Measurements from ENCODE around the gene TRIM45.

DNA sequence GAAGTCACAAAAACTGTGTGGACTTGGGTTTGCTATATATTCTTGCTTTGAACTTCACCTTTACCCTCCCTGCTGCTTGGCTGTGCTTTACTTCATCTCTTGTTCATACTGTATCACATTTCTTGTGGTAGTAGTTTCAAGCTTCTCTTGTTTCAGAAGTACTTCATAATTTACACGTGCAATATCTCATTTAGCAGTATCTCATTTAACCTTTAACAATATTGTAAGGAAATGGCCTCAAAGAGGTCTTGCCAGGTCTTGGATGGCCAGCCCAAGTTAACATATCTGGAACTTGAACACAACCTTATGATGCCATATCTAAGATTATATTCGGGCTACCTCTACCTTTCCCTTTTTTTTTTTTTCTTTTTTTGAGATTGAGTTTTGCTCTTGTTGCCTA is 1.7 kb upstream of the TRIM45 start:
- TF ChIP-seq, protein P1, sequence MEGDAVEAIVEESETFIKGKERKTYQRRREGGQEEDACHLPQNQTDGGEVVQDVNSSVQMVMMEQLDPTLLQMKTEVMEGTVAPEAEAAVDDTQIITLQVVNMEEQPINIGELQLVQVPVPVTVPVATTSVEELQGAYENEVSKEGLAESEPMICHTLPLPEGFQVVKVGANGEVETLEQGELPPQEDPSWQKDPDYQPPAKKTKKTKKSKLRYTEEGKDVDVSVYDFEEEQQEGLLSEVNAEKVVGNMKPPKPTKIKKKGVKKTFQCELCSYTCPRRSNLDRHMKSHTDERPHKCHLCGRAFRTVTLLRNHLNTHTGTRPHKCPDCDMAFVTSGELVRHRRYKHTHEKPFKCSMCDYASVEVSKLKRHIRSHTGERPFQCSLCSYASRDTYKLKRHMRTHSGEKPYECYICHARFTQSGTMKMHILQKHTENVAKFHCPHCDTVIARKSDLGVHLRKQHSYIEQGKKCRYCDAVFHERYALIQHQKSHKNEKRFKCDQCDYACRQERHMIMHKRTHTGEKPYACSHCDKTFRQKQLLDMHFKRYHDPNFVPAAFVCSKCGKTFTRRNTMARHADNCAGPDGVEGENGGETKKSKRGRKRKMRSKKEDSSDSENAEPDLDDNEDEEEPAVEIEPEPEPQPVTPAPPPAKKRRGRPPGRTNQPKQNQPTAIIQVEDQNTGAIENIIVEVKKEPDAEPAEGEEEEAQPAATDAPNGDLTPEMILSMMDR (conservative IDR thresholded peaks at IDR 0.05 in 1 of 2, IDR thresholded peaks at IDR 0.05 in 1 of 2; ENCODE audit: low read depth in 1 of 2, low read length in 2 of 2): no peak
- TF ChIP-seq EZH2 (IDR thresholded peaks at IDR 0.05; ENCODE audit: low read length, missing control alignments): no peak
